OCI-LY7 (cell line): ENCODE results near the gene WDR36. TPM values are rescaled to one million over a fixed set of nuclear protein-coding genes. Genes with fewer than 3 reads are reported as not detected.

Experiments used
- BruUV-seq: library from RNA; stranded (reverse); fragments of 400-500 nt; replicated peaks from 2 replicates; lab custom pipeline; 2021; lab: Mats Ljungman, UMichigan
- CTCF ChIA-PET: fragments of 300-600 bp; sonication (Branson Sonifier 250); formaldehyde crosslinking; loops from one replicate; lab custom pipeline; 2022; ENCODE audit warnings: antibody characterized with exemption; ENCODE audit not compliant: unreplicated experiment; lab: Charles Lee
- POLR2A ChIA-PET: fragments of 300-600 bp; sonication (Branson Sonifier 250); formaldehyde crosslinking; loops from one replicate; lab custom pipeline; 2022; ENCODE audit warnings: antibody characterized with exemption; lab: Charles Lee
- DNase-seq: peaks from one replicate; pipeline ENCODE4 v3.0.0-alpha.2; 2015; ENCODE audit warnings: low spot score
- H2AFZ ChIP-seq: fragments of 200-600 bp; sonication (generic), shearing (Covaris generic); 2 replicates; pipeline ENCODE4 v1.6.1; 2014; ENCODE audit warnings: mild to moderate bottlenecking, antibody characterized with exemption, low read length, moderate library complexity
- H3K27ac ChIP-seq: fragments of 200-600 bp; sonication (generic); 2 replicates; pipeline ENCODE4 v1.5.1; 2014; ENCODE audit warnings: mixed run types, low read depth, mild to moderate bottlenecking, moderate library complexity, low read length, inconsistent platforms; ENCODE audit not compliant: poor library complexity, severe bottlenecking
- H3K36me3 ChIP-seq: fragments of 200-600 bp; sonication (generic); 2 replicates; pipeline ENCODE4 v1.6.1; 2014; ENCODE audit warnings: mild to moderate bottlenecking, antibody characterized with exemption, low read length, moderate library complexity, mixed read lengths; ENCODE audit not compliant: insufficient read depth
- H3K4me1 ChIP-seq: fragments of 200-600 bp; sonication (generic); 2 replicates; pipeline ENCODE4 v1.5.1; 2014; ENCODE audit warnings: mild to moderate bottlenecking, low read length; ENCODE audit not compliant: insufficient read depth, poor library complexity, severe bottlenecking
- H3K4me2 ChIP-seq: fragments of 200-600 bp; sonication (generic); 2 replicates; pipeline ENCODE4 v1.6.1; 2014; ENCODE audit warnings: mild to moderate bottlenecking, low read length
- H3K4me3 ChIP-seq: fragments of 200-600 bp; sonication (generic); 2 replicates; pipeline ENCODE4 v1.5.1; 2014; ENCODE audit warnings: mild to moderate bottlenecking, low read depth, low read length; ENCODE audit not compliant: poor library complexity, severe bottlenecking
- H3K79me2 ChIP-seq: fragments of 200-600 bp; sonication (generic); 2 replicates; pipeline ENCODE4 v1.6.1; 2016; ENCODE audit warnings: low read depth, mild to moderate bottlenecking, low read length, moderate library complexity, mixed read lengths; ENCODE audit not compliant: insufficient read depth
- H3K9me2 ChIP-seq: fragments of 200-600 bp; sonication (generic); 2 replicates; pipeline ENCODE4 v1.6.1; 2016; ENCODE audit warnings: mild to moderate bottlenecking, low read length, mixed read lengths; ENCODE audit not compliant: insufficient read depth
- H3K9me3 ChIP-seq: fragments of 200-600 bp; sonication (generic); 2 replicates; pipeline ENCODE4 v1.6.1; 2014; ENCODE audit warnings: mild to moderate bottlenecking, mixed run types, low read length, mixed read lengths
- H4K20me1 ChIP-seq: fragments of 200-600 bp; sonication (generic); 2 replicates; pipeline ENCODE4 v1.6.1; 2014; ENCODE audit warnings: mild to moderate bottlenecking, antibody characterized with exemption, low read length, moderate library complexity, mixed read lengths; ENCODE audit not compliant: insufficient read depth
- EZH2phosphoT487 ChIP-seq: fragments of 200-600 bp; sonication (generic); IDR thresholded peaks from 2 replicates; pipeline ENCODE4 v1.6.1; 2018; ENCODE audit warnings: low read depth, borderline replicate concordance, mild to moderate bottlenecking, mixed run types, antibody characterized with exemption, low read length, moderate library complexity, mixed read lengths
- intact Hi-C: fragments of 100-400 bp; cut with micrococcal nuclease; formaldehyde crosslinking; loops from one replicate; pipeline ENCODE4 v1.10.0; 2022; ENCODE audit not compliant: unreplicated experiment
- total RNA-seq, 2 experiments: library from RNA; depleted of rRNA in 1 of 2; stranded (reverse); fragments of >200 nt in 1 of 2; shearing (Covaris generic) in 1 of 2; gene quantifications; 2 replicates each; pipeline ENCODE4 v1.2.3, GENCODE V29; 2014 to 2022
- TF ChIP-seq, protein P1 (sequence below): fragments of 200-600 bp; sonication (generic); conservative IDR thresholded peaks from 2 replicates; pipeline ENCODE4 v1.5.1; 2014; ENCODE audit warnings: mild to moderate bottlenecking, antibody characterized with exemption, low read length, moderate library complexity, mixed read lengths

WDR36 gene
- total RNA-seq, 2 experiments from 2014 or later: 46.5 to 49.4 TPM

DNA sequence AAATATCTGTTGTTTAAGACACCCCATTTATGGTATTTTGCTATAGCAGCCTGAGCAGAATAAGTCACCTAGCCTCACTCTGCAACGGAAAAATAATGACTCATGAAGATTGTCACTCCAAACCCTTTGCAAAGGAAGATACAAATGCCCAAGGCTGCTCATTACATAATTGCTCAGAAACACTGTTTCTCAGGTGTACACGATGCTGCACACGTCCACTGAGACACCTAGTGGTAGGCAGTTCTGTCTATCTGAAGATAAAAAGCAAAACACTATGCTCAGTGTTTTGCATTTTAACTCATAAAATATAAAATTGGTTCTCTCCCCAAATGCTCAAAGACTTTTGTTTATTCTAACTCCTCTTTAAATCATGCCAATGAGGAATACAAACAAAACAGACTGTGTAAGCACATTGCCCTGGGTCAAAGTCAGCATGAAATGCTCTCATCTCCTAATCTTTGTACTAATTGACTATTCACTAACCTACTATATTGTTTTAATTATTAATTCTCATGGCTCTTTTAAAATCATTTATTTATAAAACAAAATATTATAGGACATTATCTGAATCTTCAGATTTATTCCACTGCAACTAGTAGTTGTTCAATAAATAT, 28.3 kb upstream of the WDR36 start:
- CTCF ChIA-PET: no interaction called here

DNA sequence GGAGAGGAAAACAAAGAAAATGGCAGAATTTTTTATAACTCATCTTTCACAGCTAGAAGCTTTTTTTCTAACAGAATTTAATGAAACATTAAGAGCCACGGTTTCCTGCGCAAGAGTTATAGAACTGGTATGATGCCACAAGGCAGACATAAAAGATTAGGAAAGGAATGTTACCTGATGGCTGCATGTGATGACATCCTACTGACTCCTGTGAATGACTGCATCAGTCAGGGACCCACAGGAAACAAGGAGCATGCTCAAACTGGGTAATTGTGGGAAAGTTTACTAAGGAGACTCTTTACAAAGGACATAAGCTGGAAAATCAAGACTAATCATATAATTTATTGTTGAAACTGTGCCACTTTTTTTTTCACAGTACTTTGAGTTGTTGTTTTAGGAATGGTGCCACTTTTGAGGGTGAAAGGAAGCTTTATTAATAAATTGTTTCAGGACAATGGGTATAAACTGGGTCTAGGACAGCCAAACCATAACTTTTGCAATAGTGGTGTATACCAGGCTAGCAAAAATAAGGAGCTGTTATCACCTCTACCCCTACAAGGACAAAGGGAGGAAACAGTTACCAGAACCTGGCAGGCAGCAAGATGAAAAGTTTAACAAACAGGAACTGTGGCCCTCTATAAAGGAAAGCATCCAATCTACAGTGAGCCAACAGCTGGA, 25.7 kb upstream of the WDR36 start:
- Histone ChIP-seq H3K9me3 (no peaks in the 10 kb centered on the region), H3K4me2 (no peak overlapping the region), H3K27ac (no peak overlapping the region), H3K36me3 (no peaks in the 10 kb centered on the region), H2AFZ (no peak overlapping the region), H3K9me2 (no peaks in the 10 kb centered on the region), H3K4me3 (no peak overlapping the region), H3K4me1 (no peaks in the 10 kb centered on the region), H4K20me1 (no peaks in the 10 kb centered on the region), H3K79me2 (no peaks in the 10 kb centered on the region)
- BruUV-seq: no TSS peak
- TF ChIP-seq, protein P1, sequence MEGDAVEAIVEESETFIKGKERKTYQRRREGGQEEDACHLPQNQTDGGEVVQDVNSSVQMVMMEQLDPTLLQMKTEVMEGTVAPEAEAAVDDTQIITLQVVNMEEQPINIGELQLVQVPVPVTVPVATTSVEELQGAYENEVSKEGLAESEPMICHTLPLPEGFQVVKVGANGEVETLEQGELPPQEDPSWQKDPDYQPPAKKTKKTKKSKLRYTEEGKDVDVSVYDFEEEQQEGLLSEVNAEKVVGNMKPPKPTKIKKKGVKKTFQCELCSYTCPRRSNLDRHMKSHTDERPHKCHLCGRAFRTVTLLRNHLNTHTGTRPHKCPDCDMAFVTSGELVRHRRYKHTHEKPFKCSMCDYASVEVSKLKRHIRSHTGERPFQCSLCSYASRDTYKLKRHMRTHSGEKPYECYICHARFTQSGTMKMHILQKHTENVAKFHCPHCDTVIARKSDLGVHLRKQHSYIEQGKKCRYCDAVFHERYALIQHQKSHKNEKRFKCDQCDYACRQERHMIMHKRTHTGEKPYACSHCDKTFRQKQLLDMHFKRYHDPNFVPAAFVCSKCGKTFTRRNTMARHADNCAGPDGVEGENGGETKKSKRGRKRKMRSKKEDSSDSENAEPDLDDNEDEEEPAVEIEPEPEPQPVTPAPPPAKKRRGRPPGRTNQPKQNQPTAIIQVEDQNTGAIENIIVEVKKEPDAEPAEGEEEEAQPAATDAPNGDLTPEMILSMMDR: no peak
- TF ChIP-seq EZH2phosphoT487: no peak
- intact Hi-C loops: loop anchor here (10.0 kb wide), 1 partner anchor 312 kb away; no protein-coding TSS in a partner anchor
- DNase-seq: no peak
- POLR2A ChIA-PET: interaction anchor here (1.3 kb wide), 1 partner anchor 329 kb away, joined by 3 read pairs; no protein-coding TSS in a partner anchor
- CTCF ChIA-PET: no interaction called here

More for the DNA sequence above, 28.3 kb upstream of the WDR36 start:
- H3K4me2 ChIP-seq: no peak overlapping the region
- no peaks in the 10 kb centered on the region for H3K36me3 ChIP-seq
- POLR2A ChIA-PET: interaction anchor here (0.7 kb wide), 2 partner anchors 13 to 18 kb away, joined by 3 read pairs; no protein-coding TSS in a partner anchor
- no peak overlapping the region for H3K4me3 ChIP-seq
- BruUV-seq: no TSS peak
- no peak overlapping the region for H3K27ac ChIP-seq
- no peaks in the 10 kb centered on the region for H3K9me3 ChIP-seq
- no peak overlapping the region; the same call in 1 of the 2 replicates for H2AFZ ChIP-seq
- no peaks in the 10 kb centered on the region for H3K79me2 ChIP-seq
- no peaks in the 10 kb centered on the region for H3K9me2 ChIP-seq
- intact Hi-C loops: loop anchor here (10.0 kb wide), 1 partner anchor 309 kb away; no protein-coding TSS in a partner anchor
- H4K20me1 ChIP-seq: no peaks in the 10 kb centered on the region
- no peaks in the 10 kb centered on the region for H3K4me1 ChIP-seq
- TF ChIP-seq EZH2phosphoT487: no peak
- TF ChIP-seq, protein P1: peak; percentile 78
- peak; percentile 33 for DNase-seq

DNA sequence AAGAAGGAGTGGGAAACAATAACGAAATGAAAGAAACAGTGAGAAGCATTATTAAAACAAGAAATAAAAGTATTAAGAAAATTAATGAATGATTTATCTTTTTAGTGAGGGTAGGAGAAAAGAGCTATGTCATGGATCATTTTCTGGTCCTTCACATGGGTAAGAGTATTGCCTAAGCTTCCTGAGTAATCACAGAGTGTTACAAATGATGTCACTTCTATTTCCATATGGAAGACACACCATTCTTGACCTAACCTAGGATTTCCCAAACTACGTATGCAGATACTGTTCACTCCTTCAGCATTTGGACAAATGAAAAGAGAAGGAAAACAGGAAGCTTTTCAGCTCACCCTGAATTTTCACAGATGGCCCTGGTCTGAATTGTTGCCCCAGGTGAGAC, 23.9 kb upstream of the WDR36 start:
- intact Hi-C loops: loop anchor here (10.0 kb wide), 1 partner anchor 313 kb away; no protein-coding TSS in a partner anchor
- CTCF ChIA-PET: no interaction called here
- no peaks in the 10 kb centered on the region for H3K9me2 ChIP-seq
- no peaks in the 10 kb centered on the region for H3K9me3 ChIP-seq
- DNase-seq: no peak
- no peaks in the 10 kb centered on the region for H3K36me3 ChIP-seq
- no peaks in the 10 kb centered on the region for H4K20me1 ChIP-seq
- POLR2A ChIA-PET: interaction anchor here (1.9 kb wide), 1 partner anchor 23 kb away, joined by 5 read pairs; no protein-coding TSS in a partner anchor
- BruUV-seq: no TSS peak
- peaks cover 3% of the 10 kb centered on the region for H3K4me1 ChIP-seq
- no peaks in the 10 kb centered on the region for H3K79me2 ChIP-seq
- no peak for TF ChIP-seq EZH2phosphoT487
- TF ChIP-seq, protein P1: no peak
- no peak overlapping the region for H2AFZ ChIP-seq
- no peak overlapping the region for H3K4me3 ChIP-seq
- H3K27ac ChIP-seq: no peak overlapping the region
- no peak overlapping the region for H3K4me2 ChIP-seq
